B cell (primary cell): ENCODE data around the gene GSG1L. TPM values are rescaled to one million over a fixed set of nuclear protein-coding genes. Genes with fewer than 3 reads are reported as not detected.

ENCODE experiments used
- ATAC-seq: fragments of 200-7000 bp; cut with Tn5 transposase; one replicate; pipeline ENCODE4 v1.10.0; 2021; ENCODE audit warnings: low read depth, mild to moderate bottlenecking, moderate number of reproducible peaks, moderate library complexity
- CTCF ChIA-PET: fragments of 350-600 bp; sonication (Branson Sonifier 250); formaldehyde crosslinking; loops from one replicate; lab custom pipeline; 2021; ENCODE audit warnings: antibody characterized with exemption, inconsistent platforms; lab: Charles Lee
- POLR2A ChIA-PET: fragments of 350-600 bp; sonication (Branson Sonifier 250); formaldehyde crosslinking; loops from one replicate; lab custom pipeline; 2021; ENCODE audit warnings: antibody characterized with exemption; lab: Charles Lee
- DNase-seq: peaks from one replicate; pipeline ENCODE4 v3.0.0; 2013
- H2AFZ ChIP-seq: 2 replicates; pipeline ENCODE4 v1.6.1; 2012; ENCODE audit warnings: mild to moderate bottlenecking, low read depth, low read length; ENCODE audit not compliant: insufficient read depth, poor library complexity, severe bottlenecking
- H3K27ac ChIP-seq, 2 donors: 1 replicate in 1 of 2; 2 replicates in 1 of 2; pipeline ENCODE4 v1.5.1; 2012 to 2013; ENCODE audit warnings: low read length in 2 of 2, mild to moderate bottlenecking in 2 of 2, moderate library complexity in 1 of 2
- H3K27me3 ChIP-seq, 4 experiments: fragments of 200-600 bp in 1 of 4; sonication (generic) in 1 of 4; replicated peaks in 1 of 4; 1 replicate in 2 of 4; 2 replicates in 2 of 4; pipeline versions ENCODE4 v1.6.1 to v1.7.0; 2013 to 2016; ENCODE audit warnings: low read length in 3 of 4, mild to moderate bottlenecking in 2 of 4, mixed read lengths in 1 of 4, moderate library complexity in 1 of 4; ENCODE audit not compliant: insufficient read depth in 4 of 4, control insufficient read depth in 3 of 4; ENCODE audit errors: control extremely low read depth in 1 of 4
- H3K36me3 ChIP-seq, 2 experiments: replicated peaks in 1 of 2; 1 replicate in 1 of 2; 2 replicates in 1 of 2; pipeline versions ENCODE4 v1.6.1 to v1.7.1; 2013; ENCODE audit warnings: low read length in 1 of 2; ENCODE audit not compliant: insufficient read depth in 2 of 2, control insufficient read depth in 1 of 2; ENCODE audit errors: control extremely low read depth in 1 of 2, extremely low read depth in 1 of 2
- H3K4me1 ChIP-seq, 2 donors: fragments of 200-600 bp in 1 of 2; sonication (generic) in 1 of 2; 1 replicate in 1 of 2; 2 replicates in 1 of 2; pipeline versions ENCODE4 v1.5.1 to v1.6.1; 2013 to 2017; ENCODE audit warnings: low read length in 2 of 2; ENCODE audit not compliant: control insufficient read depth in 2 of 2, insufficient read depth in 2 of 2
- H3K4me2 ChIP-seq: replicated peaks from 2 replicates; pipeline ENCODE3; 2012; ENCODE audit warnings: mild to moderate bottlenecking, low read depth, low read length; ENCODE audit not compliant: poor library complexity, severe bottlenecking
- H3K4me3 ChIP-seq, 5 experiments: fragments of 200-600 bp in 1 of 5; sonication (generic) in 1 of 5; 1 replicate in 3 of 5; 2 replicates in 2 of 5; pipeline versions ENCODE4 v1.5.1 to v1.7.0; 2011 to 2016; ENCODE audit warnings: low read length in 4 of 5, mild to moderate bottlenecking in 4 of 5, low read depth in 2 of 5, control low read depth in 1 of 5, moderate library complexity in 1 of 5; ENCODE audit not compliant: insufficient read depth in 1 of 5; ENCODE audit errors: control extremely low read depth in 1 of 5, extremely low read depth in 1 of 5
- H3K79me2 ChIP-seq: fragments of 200-600 bp; sonication (generic); one replicate; pipeline ENCODE4 v1.6.0; 2016; ENCODE audit warnings: low read length; ENCODE audit not compliant: control insufficient read depth, insufficient read depth
- H3K9ac ChIP-seq: fragments of 200-600 bp; sonication (generic); 2 replicates; pipeline ENCODE4 v1.6.1; 2017; ENCODE audit warnings: mild to moderate bottlenecking, low read length, moderate library complexity
- H3K9me3 ChIP-seq, 3 donors: one replicate each; pipeline versions ENCODE4 v1.6.1 to v1.7.1; 2013; ENCODE audit warnings: low read length in 2 of 3; ENCODE audit not compliant: control insufficient read depth in 2 of 3, insufficient read depth in 1 of 3; ENCODE audit errors: control extremely low read depth in 1 of 3
- H4K20me1 ChIP-seq: 2 replicates; pipeline ENCODE4 v1.6.0; 2012; ENCODE audit warnings: mild to moderate bottlenecking, low read length; ENCODE audit not compliant: insufficient read depth, control insufficient read depth, poor library complexity, severe bottlenecking
- H3K27ac Mint-ChIP-seq: one replicate; pipeline ENCODE4 v1.8.0; 2021; ENCODE audit warnings: mixed read lengths
- H3K27me3 Mint-ChIP-seq: one replicate; pipeline ENCODE4 v1.8.0; 2021; ENCODE audit warnings: mixed read lengths
- H3K4me1 Mint-ChIP-seq: one replicate; pipeline ENCODE4 v1.8.0; 2021; ENCODE audit warnings: mixed read lengths
- H3K4me3 Mint-ChIP-seq: one replicate; pipeline ENCODE4 v1.8.0; 2021; ENCODE audit warnings: mixed read lengths
- H3K9me3 Mint-ChIP-seq: one replicate; pipeline ENCODE4 v1.8.0; 2022; ENCODE audit warnings: mixed read lengths; ENCODE audit not compliant: insufficient read depth
- CTCF ChIP-seq: fragments of 200-600 bp; IDR thresholded peaks from one replicate; pipeline ENCODE4 v1.8.0; 2022; ENCODE audit warnings: antibody characterized with exemption, mild to moderate bottlenecking
- EZH2 ChIP-seq: IDR thresholded peaks from 2 replicates; pipeline ENCODE4 v1.6.1; 2012; ENCODE audit warnings: borderline replicate concordance, low read depth, mild to moderate bottlenecking, moderate library complexity, low read length; ENCODE audit not compliant: insufficient read depth, poor library complexity, severe bottlenecking
- WGBS: methylation state at CpG from one replicate; pipeline ENCODE4 v1.1.5; 2013; ENCODE audit warnings: missing lambda C conversion rate; ENCODE audit not compliant: insufficient coverage; 5-methylcytosine and 5-hydroxymethylcytosine counted together
- intact Hi-C: fragments of 100-400 bp; cut with micrococcal nuclease; formaldehyde crosslinking; loops from one replicate; pipeline ENCODE4 v1.10.0; 2022
- polyA plus RNA-seq: library from polyadenylated mRNA; depleted of rRNA; stranded (reverse); fragments of >200 nt; gene quantifications from 2 replicates; pipeline ENCODE4 v1.2.3, GENCODE V29; 2012
- total RNA-seq, 2 donors: library from RNA; stranded (reverse); fragments of 120-200 nt in 1 of 2; gene quantifications; 1 replicate in 1 of 2; 2 replicates in 1 of 2; pipeline versions ENCODE4 v1.2.3 to v1.2.4, GENCODE V29; 2013 to 2022

The GSG1L gene
- total and polyA plus RNA-seq, 2 donors (not counting 1 experiment from before 2014, with no cell fraction given), result 0.01 TPM; not detected in 1

GRCh38 chr16:27813591-27813990 is 249.9 kb downstream of the GSG1L start:
- H3K79me2 ChIP-seq, result no peaks in the 10 kb centered on the region
- no peaks in the 10 kb centered on the region for H3K27me3 ChIP-seq
- no peaks in the 10 kb centered on the region for H3K4me1 Mint-ChIP-seq
- ATAC-seq, result no peak
- H3K27ac ChIP-seq, result no peak overlapping the region
- H2AFZ ChIP-seq, result no peak overlapping the region
- no peaks in the 10 kb centered on the region for H3K9me3 Mint-ChIP-seq
- ChIA-PET POLR2A (no interaction called here), CTCF (no interaction called here)
- H3K9me3 ChIP-seq, result peaks cover 0 to 9% (median 0%) of the 10 kb centered on the region in 3 donors
- no peak overlapping the region for H3K4me3 Mint-ChIP-seq
- no peaks in the 10 kb centered on the region for H4K20me1 ChIP-seq
- H3K4me2 ChIP-seq, result no peak overlapping the region
- no peak overlapping the region for H3K9ac ChIP-seq
- intact Hi-C loops, result no loop called here
- no peak overlapping the region for H3K27ac Mint-ChIP-seq
- no peak overlapping the region for H3K4me3 ChIP-seq
- 85% methylated on average over 9 of the region's 9 CpGs for WGBS
- TF ChIP-seq EZH2 (no peak), CTCF (no peak)
- peaks cover 17% of the 10 kb centered on the region for H3K27me3 Mint-ChIP-seq
- no peaks in the 10 kb centered on the region for H3K4me1 ChIP-seq
- no peak for DNase-seq
- no peaks in the 10 kb centered on the region for H3K36me3 ChIP-seq

GRCh38 chr16:27811881-27812280 is 251.6 kb downstream of the GSG1L start:
- peaks cover 0 to 9% (median 0%) of the 10 kb centered on the region in 3 donors for H3K9me3 ChIP-seq
- H3K9ac ChIP-seq, result no peak overlapping the region
- peaks cover 9% of the 10 kb centered on the region for H3K27me3 Mint-ChIP-seq
- ATAC-seq, result no peak
- intact Hi-C loops, result no loop called here
- no peak overlapping the region for H3K4me3 Mint-ChIP-seq
- H3K79me2 ChIP-seq, result no peaks in the 10 kb centered on the region
- ChIA-PET POLR2A (no interaction called here), CTCF (no interaction called here)
- no peak overlapping the region for H3K4me3 ChIP-seq
- no peaks in the 10 kb centered on the region for H3K4me1 ChIP-seq
- H3K27ac Mint-ChIP-seq, result no peak overlapping the region
- no peaks in the 10 kb centered on the region for H3K36me3 ChIP-seq
- H4K20me1 ChIP-seq, result no peaks in the 10 kb centered on the region
- 100% methylated on average over 1 of the region's 3 CpGs for WGBS
- no peak overlapping the region for H3K27ac ChIP-seq
- H3K4me1 Mint-ChIP-seq, result no peaks in the 10 kb centered on the region
- no peak overlapping the region for H3K4me2 ChIP-seq
- no peak for DNase-seq
- H3K27me3 ChIP-seq, result no peaks in the 10 kb centered on the region
- TF ChIP-seq CTCF (no peak), EZH2 (no peak)
- no peak overlapping the region for H2AFZ ChIP-seq
- H3K9me3 Mint-ChIP-seq, result no peaks in the 10 kb centered on the region
